ENCODE results near the gene CFAP61.

CFAP61 gene

DNA sequence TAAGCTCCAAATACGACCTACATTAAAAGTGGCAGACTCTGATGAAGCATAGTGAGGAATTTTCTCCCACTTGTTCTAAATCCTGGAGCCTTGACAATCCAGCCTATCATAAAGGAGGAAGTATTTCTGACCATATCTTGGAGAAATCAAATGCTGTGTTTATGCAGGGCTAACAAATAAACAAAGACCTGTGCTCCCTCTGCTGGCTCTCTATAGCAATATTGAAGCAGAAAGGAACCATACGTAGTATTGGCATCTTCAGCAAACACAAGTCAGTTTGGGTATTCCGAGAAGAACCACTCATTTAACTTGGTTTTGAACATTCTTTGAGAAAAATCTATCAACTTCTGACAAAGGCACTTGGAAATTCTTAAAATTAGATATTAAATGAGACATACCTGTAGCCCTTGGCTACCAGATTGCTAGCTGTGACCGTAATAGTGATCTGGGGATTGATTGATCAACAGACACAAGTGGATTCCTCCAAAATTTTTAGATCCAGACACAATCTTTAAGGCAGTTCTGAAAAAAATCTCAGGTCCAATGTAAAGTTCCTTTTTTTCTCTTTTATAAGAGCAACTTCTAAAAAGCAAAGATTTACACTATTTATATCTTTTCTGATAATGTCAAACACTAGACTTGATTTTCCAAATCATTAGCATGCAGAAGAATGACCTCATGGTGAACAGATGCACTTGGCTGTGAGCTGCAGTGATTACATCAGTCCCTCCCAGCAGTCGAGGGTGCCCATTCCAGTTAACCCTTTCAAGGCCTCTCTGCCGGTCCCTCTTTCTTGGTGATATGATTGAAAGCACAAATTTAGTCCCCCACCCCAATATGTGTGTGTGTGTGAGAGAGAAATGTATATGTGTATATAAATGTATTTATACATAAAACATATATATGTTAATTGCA, 355.8 kb downstream of the CFAP61 start:
- FAIRE-seq, result no peak

DNA sequence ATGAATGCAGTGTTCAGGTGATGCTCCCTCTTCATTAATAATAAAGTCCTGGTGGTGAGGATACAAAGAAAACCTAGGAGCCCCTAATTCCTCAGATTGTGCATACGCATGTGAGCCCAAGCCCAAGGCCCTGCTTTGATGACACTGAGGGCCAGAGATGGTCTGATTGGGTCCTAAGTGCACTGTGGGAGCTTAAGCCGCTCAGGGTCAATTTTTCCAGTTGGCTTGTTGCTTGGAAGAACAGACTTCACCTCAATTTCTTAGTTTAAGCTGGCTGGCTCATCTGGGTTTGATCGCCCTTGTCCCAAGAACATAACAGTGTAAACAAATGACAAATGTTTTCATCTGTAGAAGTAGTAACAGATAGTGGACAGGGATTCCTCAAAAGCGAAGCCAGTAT, 357.0 kb downstream of the CFAP61 start:
- no peak for FAIRE-seq
